Measurements from ENCODE around the gene RNF144A. TPM values are rescaled to one million over a fixed set of nuclear protein-coding genes. Genes with fewer than 3 reads are reported as not detected.

Gene RNF144A
- total and polyA plus RNA-seq, 2 experiments from 2014 or later, result 2.8 to 14.7 TPM

- TF ChIP-seq, protein P1, sequence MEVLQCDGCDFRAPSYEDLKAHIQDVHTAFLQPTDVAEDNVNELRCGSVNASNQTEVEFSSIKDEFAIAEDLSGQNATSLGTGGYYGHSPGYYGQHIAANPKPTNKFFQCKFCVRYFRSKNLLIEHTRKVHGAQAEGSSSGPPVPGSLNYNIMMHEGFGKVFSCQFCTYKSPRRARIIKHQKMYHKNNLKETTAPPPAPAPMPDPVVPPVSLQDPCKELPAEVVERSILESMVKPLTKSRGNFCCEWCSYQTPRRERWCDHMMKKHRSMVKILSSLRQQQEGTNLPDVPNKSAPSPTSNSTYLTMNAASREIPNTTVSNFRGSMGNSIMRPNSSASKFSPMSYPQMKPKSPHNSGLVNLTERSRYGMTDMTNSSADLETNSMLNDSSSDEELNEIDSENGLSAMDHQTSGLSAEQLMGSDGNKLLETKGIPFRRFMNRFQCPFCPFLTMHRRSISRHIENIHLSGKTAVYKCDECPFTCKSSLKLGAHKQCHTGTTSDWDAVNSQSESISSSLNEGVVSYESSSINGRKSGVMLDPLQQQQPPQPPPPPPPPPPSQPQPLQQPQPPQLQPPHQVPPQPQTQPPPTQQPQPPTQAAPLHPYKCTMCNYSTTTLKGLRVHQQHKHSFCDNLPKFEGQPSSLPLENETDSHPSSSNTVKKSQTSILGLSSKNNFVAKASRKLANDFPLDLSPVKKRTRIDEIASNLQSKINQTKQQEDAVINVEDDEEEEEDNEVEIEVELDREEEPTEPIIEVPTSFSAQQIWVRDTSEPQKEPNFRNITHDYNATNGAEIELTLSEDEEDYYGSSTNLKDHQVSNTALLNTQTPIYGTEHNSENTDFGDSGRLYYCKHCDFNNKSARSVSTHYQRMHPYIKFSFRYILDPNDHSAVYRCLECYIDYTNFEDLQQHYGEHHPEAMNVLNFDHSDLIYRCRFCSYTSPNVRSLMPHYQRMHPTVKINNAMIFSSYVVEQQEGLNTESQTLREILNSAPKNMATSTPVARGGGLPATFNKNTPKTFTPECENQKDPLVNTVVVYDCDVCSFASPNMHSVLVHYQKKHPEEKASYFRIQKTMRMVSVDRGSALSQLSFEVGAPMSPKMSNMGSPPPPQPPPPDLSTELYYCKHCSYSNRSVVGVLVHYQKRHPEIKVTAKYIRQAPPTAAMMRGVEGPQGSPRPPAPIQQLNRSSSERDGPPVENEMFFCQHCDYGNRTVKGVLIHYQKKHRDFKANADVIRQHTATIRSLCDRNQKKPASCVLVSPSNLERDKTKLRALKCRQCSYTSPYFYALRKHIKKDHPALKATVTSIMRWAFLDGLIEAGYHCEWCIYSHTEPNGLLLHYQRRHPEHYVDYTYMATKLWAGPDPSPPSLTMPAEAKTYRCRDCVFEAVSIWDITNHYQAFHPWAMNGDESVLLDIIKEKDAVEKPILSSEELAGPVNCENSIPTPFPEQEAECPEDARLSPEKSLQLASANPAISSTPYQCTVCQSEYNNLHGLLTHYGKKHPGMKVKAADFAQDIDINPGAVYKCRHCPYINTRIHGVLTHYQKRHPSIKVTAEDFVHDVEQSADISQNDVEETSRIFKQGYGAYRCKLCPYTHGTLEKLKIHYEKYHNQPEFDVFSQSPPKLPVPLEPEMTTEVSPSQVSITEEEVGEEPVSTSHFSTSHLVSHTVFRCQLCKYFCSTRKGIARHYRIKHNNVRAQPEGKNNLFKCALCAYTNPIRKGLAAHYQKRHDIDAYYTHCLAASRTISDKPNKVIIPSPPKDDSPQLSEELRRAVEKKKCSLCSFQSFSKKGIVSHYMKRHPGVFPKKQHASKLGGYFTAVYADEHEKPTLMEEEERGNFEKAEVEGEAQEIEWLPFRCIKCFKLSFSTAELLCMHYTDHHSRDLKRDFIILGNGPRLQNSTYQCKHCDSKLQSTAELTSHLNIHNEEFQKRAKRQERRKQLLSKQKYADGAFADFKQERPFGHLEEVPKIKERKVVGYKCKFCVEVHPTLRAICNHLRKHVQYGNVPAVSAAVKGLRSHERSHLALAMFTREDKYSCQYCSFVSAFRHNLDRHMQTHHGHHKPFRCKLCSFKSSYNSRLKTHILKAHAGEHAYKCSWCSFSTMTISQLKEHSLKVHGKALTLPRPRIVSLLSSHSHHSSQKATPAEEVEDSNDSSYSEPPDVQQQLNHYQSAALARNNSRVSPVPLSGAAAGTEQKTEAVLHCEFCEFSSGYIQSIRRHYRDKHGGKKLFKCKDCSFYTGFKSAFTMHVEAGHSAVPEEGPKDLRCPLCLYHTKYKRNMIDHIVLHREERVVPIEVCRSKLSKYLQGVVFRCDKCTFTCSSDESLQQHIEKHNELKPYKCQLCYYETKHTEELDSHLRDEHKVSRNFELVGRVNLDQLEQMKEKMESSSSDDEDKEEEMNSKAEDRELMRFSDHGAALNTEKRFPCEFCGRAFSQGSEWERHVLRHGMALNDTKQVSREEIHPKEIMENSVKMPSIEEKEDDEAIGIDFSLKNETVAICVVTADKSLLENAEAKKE (CRISPR knock-in tag; IDR thresholded peaks at IDR 0.05), result no peak
- TF ChIP-seq NANOG (IDR thresholded peaks at IDR 0.05; ENCODE audit: borderline replicate concordance) (no peak), EZH2 (IDR thresholded peaks at IDR 0.05; ENCODE audit: low read depth, unreplicated experiment) (no peak), POLR2AphosphoS5 (IDR thresholded peaks at IDR 0.05; ENCODE audit: low read depth) (no peak), CREB1 (CRISPR knock-in tag; IDR thresholded peaks at IDR 0.05; ENCODE audit: low read depth) (no peak), STAT1 (IDR thresholded peaks at IDR 0.05; ENCODE audit: unreplicated experiment) (no peak)
- TF ChIP-seq, protein P2, sequence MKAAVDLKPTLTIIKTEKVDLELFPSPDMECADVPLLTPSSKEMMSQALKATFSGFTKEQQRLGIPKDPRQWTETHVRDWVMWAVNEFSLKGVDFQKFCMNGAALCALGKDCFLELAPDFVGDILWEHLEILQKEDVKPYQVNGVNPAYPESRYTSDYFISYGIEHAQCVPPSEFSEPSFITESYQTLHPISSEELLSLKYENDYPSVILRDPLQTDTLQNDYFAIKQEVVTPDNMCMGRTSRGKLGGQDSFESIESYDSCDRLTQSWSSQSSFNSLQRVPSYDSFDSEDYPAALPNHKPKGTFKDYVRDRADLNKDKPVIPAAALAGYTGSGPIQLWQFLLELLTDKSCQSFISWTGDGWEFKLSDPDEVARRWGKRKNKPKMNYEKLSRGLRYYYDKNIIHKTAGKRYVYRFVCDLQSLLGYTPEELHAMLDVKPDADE (IDR thresholded peaks at IDR 0.05), result no peak
- TF ChIP-seq, protein P3, sequence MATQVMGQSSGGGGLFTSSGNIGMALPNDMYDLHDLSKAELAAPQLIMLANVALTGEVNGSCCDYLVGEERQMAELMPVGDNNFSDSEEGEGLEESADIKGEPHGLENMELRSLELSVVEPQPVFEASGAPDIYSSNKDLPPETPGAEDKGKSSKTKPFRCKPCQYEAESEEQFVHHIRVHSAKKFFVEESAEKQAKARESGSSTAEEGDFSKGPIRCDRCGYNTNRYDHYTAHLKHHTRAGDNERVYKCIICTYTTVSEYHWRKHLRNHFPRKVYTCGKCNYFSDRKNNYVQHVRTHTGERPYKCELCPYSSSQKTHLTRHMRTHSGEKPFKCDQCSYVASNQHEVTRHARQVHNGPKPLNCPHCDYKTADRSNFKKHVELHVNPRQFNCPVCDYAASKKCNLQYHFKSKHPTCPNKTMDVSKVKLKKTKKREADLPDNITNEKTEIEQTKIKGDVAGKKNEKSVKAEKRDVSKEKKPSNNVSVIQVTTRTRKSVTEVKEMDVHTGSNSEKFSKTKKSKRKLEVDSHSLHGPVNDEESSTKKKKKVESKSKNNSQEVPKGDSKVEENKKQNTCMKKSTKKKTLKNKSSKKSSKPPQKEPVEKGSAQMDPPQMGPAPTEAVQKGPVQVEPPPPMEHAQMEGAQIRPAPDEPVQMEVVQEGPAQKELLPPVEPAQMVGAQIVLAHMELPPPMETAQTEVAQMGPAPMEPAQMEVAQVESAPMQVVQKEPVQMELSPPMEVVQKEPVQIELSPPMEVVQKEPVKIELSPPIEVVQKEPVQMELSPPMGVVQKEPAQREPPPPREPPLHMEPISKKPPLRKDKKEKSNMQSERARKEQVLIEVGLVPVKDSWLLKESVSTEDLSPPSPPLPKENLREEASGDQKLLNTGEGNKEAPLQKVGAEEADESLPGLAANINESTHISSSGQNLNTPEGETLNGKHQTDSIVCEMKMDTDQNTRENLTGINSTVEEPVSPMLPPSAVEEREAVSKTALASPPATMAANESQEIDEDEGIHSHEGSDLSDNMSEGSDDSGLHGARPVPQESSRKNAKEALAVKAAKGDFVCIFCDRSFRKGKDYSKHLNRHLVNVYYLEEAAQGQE (IDR thresholded peaks at IDR 0.05; ENCODE audit: unreplicated experiment), result no peak
These were observed 101.1 kb downstream of the RNF144A start (continued) for GRCh38 chr2:7018282-7018701.
